Fibroblast of lung (primary cell): ENCODE data around the gene MRPL48. TPM values are rescaled to one million over a fixed set of nuclear protein-coding genes. Genes with fewer than 3 reads are reported as not detected.

Source experiments
- DNase-seq, 2 donors: peaks; one replicate each; pipeline versions ENCODE4 v3.0.0 to v3.0.0-alpha.2; 2010; ENCODE audit warnings: low read depth in 2 of 2
- H2AFZ ChIP-seq: 2 replicates; pipeline ENCODE4 v1.5.1; 2012; ENCODE audit warnings: low read length, control low read depth, inconsistent platforms
- H3K27ac ChIP-seq: 2 replicates; pipeline ENCODE4 v1.5.1; 2011; ENCODE audit warnings: low read length, control low read depth; ENCODE audit not compliant: insufficient read depth
- H3K27me3 ChIP-seq: 2 replicates; pipeline ENCODE4 v1.5.1; 2011; ENCODE audit warnings: mild to moderate bottlenecking, low read length; ENCODE audit not compliant: control insufficient read depth, insufficient read depth
- H3K36me3 ChIP-seq: 2 replicates; pipeline ENCODE4 v1.5.1; 2011; ENCODE audit warnings: low read length; ENCODE audit not compliant: control insufficient read depth, insufficient read depth
- H3K4me1 ChIP-seq: 2 replicates; pipeline ENCODE4 v1.5.1; 2011; ENCODE audit warnings: low read length; ENCODE audit not compliant: control insufficient read depth, insufficient read depth; ENCODE audit errors: extremely low read depth
- H3K4me2 ChIP-seq: 2 replicates; pipeline ENCODE4 v1.5.1; 2011; ENCODE audit warnings: low read length, control low read depth; ENCODE audit not compliant: insufficient read depth; ENCODE audit errors: extremely low read depth
- H3K4me3 ChIP-seq, 4 experiments: fragments of 200-600 bp in 1 of 4; sonication (generic) in 1 of 4; replicated peaks in 1 of 4; 2 replicates each; pipeline ENCODE4 v1.5.1; 2011 to 2016; ENCODE audit warnings: low read length in 4 of 4, low read depth in 3 of 4, mild to moderate bottlenecking in 3 of 4, control low read depth in 2 of 4, inconsistent platforms in 1 of 4, mixed read lengths in 1 of 4; ENCODE audit not compliant: insufficient read depth in 1 of 4; ENCODE audit errors: control extremely low read depth in 1 of 4
- H3K79me2 ChIP-seq: 2 replicates; pipeline ENCODE4 v1.5.1; 2012; ENCODE audit warnings: mild to moderate bottlenecking, low read length, inconsistent platforms; ENCODE audit not compliant: control insufficient read depth, insufficient read depth
- H3K9ac ChIP-seq: 2 replicates; pipeline ENCODE4 v1.5.1; 2011; ENCODE audit warnings: mild to moderate bottlenecking, low read length, control low read depth; ENCODE audit not compliant: insufficient read depth
- H3K9me3 ChIP-seq: 2 replicates; pipeline ENCODE4 v1.5.1; 2012; ENCODE audit warnings: low read depth, low read length; ENCODE audit not compliant: control insufficient read depth, insufficient read depth
- H4K20me1 ChIP-seq: 2 replicates; pipeline ENCODE4 v1.5.1; 2011; ENCODE audit warnings: low read length; ENCODE audit not compliant: control insufficient read depth, insufficient read depth; ENCODE audit errors: extremely low read depth
- EZH2 ChIP-seq: IDR thresholded peaks from 2 replicates; pipeline ENCODE4 v1.5.1; 2012; ENCODE audit warnings: low read length, control low read depth, mild to moderate bottlenecking; ENCODE audit errors: missing control alignments
- polyA plus RNA-seq, 2 donors: library from polyadenylated mRNA; depleted of rRNA in 1 of 2; stranded (reverse) in 1 of 2; unstranded in 1 of 2; fragments of >200 nt; gene quantifications; 2 replicates each; pipeline ENCODE4 v1.2.1, GENCODE V29; 2011 to 2012; ENCODE audit warnings: missing spikeins in 1 of 2
- total RNA-seq: library from RNA; depleted of rRNA; stranded (reverse); fragments of >200 nt; gene quantifications from 2 replicates; pipeline ENCODE4 v1.2.1, GENCODE V29; 2014
- TF ChIP-seq, protein P1 (sequence below), 2 donors: IDR thresholded peaks in 1 of 2; conservative IDR thresholded peaks in 1 of 2; 1 replicate in 1 of 2; 2 replicates in 1 of 2; pipeline ENCODE4 v1.5.1; 2011 to 2012; ENCODE audit warnings: low read length in 2 of 2, control low read depth in 1 of 2, inconsistent platforms in 1 of 2, low read depth in 1 of 2, mild to moderate bottlenecking in 1 of 2

The MRPL48 gene
- total and polyA plus RNA-seq, 2 donors (not counting 1 experiment from before 2014, with no cell fraction given): 32.9 to 46.2 TPM

DNA sequence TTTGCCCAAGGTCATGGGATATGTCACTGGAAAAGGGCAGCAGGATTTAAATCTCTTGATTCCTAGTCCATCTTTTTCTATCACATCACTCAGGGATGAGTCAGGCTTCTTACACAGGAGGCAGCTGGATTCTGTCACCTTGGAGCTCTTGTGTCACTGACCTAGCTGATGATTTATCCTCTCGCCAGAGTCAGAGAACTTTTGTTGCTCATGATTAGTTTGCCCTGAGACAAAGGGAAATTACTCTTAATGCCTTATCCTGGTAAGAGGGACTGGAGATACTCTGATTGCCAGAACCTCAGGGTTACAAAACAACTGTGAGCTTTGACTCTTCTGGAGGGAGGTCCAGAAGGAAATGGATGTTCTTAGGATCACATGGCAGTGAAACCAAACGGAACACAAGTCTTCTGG, 78.9 kb downstream of the MRPL48 start:
- H3K4me3 ChIP-seq: no peak overlapping the region
- no peaks in the 10 kb centered on the region for H3K9me3 ChIP-seq
- no peaks in the 10 kb centered on the region for H3K79me2 ChIP-seq
- peak; percentile 90 to 94 for DNase-seq
- H3K4me1 ChIP-seq: peaks cover 5% of the 10 kb centered on the region
- H3K36me3 ChIP-seq: peaks cover 2% of the 10 kb centered on the region
- H3K4me2 ChIP-seq: peak overlapping the region; percentile 3
- H4K20me1 ChIP-seq: no peaks in the 10 kb centered on the region
- TF ChIP-seq, protein P1, sequence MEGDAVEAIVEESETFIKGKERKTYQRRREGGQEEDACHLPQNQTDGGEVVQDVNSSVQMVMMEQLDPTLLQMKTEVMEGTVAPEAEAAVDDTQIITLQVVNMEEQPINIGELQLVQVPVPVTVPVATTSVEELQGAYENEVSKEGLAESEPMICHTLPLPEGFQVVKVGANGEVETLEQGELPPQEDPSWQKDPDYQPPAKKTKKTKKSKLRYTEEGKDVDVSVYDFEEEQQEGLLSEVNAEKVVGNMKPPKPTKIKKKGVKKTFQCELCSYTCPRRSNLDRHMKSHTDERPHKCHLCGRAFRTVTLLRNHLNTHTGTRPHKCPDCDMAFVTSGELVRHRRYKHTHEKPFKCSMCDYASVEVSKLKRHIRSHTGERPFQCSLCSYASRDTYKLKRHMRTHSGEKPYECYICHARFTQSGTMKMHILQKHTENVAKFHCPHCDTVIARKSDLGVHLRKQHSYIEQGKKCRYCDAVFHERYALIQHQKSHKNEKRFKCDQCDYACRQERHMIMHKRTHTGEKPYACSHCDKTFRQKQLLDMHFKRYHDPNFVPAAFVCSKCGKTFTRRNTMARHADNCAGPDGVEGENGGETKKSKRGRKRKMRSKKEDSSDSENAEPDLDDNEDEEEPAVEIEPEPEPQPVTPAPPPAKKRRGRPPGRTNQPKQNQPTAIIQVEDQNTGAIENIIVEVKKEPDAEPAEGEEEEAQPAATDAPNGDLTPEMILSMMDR (conservative IDR thresholded peaks at IDR 0.05 in 1 of 2, IDR thresholded peaks at IDR 0.05 in 1 of 2; ENCODE audit: low read depth in 1 of 2, low read length in 2 of 2): no peak
- no peak overlapping the region for H3K9ac ChIP-seq
- H2AFZ ChIP-seq: no peak overlapping the region
- no peaks in the 10 kb centered on the region for H3K27me3 ChIP-seq
- H3K27ac ChIP-seq: peak overlapping the region; percentile 3

GRCh38 chr11:73869332-73869949, 81.8 kb downstream of the MRPL48 start:
- Histone ChIP-seq H3K36me3 (peaks cover 10% of the 10 kb centered on the region), H3K4me1 (peaks cover 5% of the 10 kb centered on the region), H3K79me2 (peaks cover 7% of the 10 kb centered on the region), H3K4me2 (no peak overlapping the region), H2AFZ (no peak overlapping the region), H3K4me3 (no peak overlapping the region), H3K9ac (no peak overlapping the region), H3K27ac (no peak overlapping the region), H3K27me3 (no peaks in the 10 kb centered on the region), H4K20me1 (no peaks in the 10 kb centered on the region), H3K9me3 (no peaks in the 10 kb centered on the region)
- no peak for TF ChIP-seq EZH2
- TF ChIP-seq, protein P1 (conservative IDR thresholded peaks at IDR 0.05 in 1 of 2, IDR thresholded peaks at IDR 0.05 in 1 of 2; ENCODE audit: low read depth in 1 of 2, low read length in 2 of 2): no peak
- DNase-seq: peak in 1 of 2 donors; percentile 8

GRCh38 chr11:73870261-73870660, 82.6 kb downstream of the MRPL48 start:
- TF ChIP-seq EZH2: no peak
- TF ChIP-seq, protein P1 (conservative IDR thresholded peaks at IDR 0.05 in 1 of 2, IDR thresholded peaks at IDR 0.05 in 1 of 2; ENCODE audit: low read depth in 1 of 2, low read length in 2 of 2): no peak
- no peak for DNase-seq
- Histone ChIP-seq H3K36me3 (peaks cover 12% of the 10 kb centered on the region), H3K4me3 (no peak overlapping the region), H3K9me3 (no peaks in the 10 kb centered on the region), H3K27me3 (no peaks in the 10 kb centered on the region), H3K4me1 (peaks cover 6% of the 10 kb centered on the region), H3K79me2 (peaks cover 14% of the 10 kb centered on the region), H3K4me2 (no peak overlapping the region), H3K9ac (no peak overlapping the region), H2AFZ (no peak overlapping the region), H3K27ac (no peak overlapping the region), H4K20me1 (no peaks in the 10 kb centered on the region)
